ENCODE data around the gene DGKG.

Gene DGKG

DNA sequence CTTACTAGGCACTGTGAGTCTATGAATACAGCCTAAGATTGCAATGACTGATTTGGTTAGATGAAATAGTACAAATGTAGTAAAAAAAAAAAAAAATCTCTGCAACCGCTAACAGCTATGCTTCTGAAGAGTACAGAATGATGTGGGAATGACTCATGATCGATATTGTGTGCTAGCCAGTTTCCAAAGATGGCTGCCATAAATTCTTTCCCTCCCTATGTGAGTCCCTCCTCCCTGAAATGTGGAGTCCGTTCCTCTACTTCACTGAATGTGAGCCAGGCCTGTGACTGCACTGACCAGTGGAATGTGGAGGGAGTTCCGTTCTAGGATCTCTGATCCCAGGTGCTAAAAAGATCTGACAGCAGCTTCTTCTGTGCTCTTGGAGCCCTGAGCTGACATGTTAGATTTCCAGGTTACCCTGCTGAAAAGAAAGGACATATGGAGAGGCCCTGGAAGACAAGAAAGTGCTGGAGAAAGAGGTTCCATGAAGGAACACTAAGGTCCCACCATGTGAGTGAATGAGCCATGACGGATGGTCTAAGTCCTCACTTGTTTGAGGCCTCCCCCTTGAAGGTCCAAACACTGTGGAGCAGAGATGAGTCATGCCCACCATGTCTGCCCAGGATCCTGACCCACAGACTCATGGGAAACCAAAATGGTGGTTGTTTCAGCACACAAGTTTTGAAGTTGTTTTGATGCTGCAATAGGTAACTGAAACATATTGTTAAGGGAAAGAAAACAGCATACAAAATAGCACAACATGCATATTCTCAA, 46.3 kb downstream of the DGKG start:
- Mint-ChIP-seq H3K27ac (peak overlapping the region; percentile 24), H3K4me3 (no peak overlapping the region), H3K4me1 (no peaks in the 10 kb centered on the region), H3K27me3 (peaks cover 2% of the 10 kb centered on the region), H3K9me3 (no peaks in the 10 kb centered on the region), H3K36me3 (no peaks in the 10 kb centered on the region)

DNA sequence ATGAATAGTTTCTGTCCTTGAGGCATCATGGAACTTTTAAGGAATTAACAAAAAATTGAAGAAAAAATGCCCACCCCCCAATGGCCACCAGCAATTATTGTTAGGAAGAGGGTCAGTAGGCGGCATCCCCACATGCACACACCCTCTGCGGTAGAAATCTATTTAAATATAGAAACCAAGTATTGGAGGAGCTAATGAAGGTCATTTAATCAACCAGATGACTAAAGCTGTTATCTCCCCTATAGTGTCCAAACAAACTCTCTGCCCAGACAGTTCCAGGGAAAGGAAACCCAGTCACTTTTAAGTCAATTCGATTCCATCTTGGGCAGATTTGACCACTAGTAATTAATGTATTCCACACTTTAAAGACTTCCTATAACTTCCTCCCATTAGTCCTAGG, 47.1 kb downstream of the DGKG start:
- no peak overlapping the region for H3K27ac Mint-ChIP-seq
- no peaks in the 10 kb centered on the region for H3K4me1 Mint-ChIP-seq
- no peak overlapping the region for H3K4me3 Mint-ChIP-seq
- no peaks in the 10 kb centered on the region for H3K9me3 Mint-ChIP-seq
- H3K27me3 Mint-ChIP-seq = peaks cover 2% of the 10 kb centered on the region
- no peaks in the 10 kb centered on the region for H3K36me3 Mint-ChIP-seq

GRCh38 chr3:186311441-186311840, 50.6 kb downstream of the DGKG start:
- H3K27ac Mint-ChIP-seq = no peak overlapping the region
- H3K4me1 Mint-ChIP-seq = no peaks in the 10 kb centered on the region

GRCh38 chr3:186308549-186308948, 53.5 kb downstream of the DGKG start:
- no peaks in the 10 kb centered on the region for H3K36me3 Mint-ChIP-seq
- no peak overlapping the region for H3K4me3 Mint-ChIP-seq
- H3K4me1 Mint-ChIP-seq = no peaks in the 10 kb centered on the region
- no peaks in the 10 kb centered on the region for H3K9me3 Mint-ChIP-seq
- no peaks in the 10 kb centered on the region for H3K27me3 Mint-ChIP-seq
- no peak overlapping the region for H3K27ac Mint-ChIP-seq

More at GRCh38 chr3:186311441-186311840, 50.6 kb downstream of the DGKG start:
- Mint-ChIP-seq H3K9me3 (no peaks in the 10 kb centered on the region), H3K27me3 (no peaks in the 10 kb centered on the region), H3K36me3 (no peaks in the 10 kb centered on the region), H3K4me3 (no peak overlapping the region)

- Mint-ChIP-seq H3K27ac (no peak overlapping the region), H3K4me3 (no peak overlapping the region), H3K36me3 (no peaks in the 10 kb centered on the region), H3K4me1 (no peaks in the 10 kb centered on the region), H3K9me3 (no peaks in the 10 kb centered on the region), H3K27me3 (peaks cover 3% of the 10 kb centered on the region)
Measured at GRCh38 chr3:186307594-186308221, 54.3 kb downstream of the DGKG start.

DNA sequence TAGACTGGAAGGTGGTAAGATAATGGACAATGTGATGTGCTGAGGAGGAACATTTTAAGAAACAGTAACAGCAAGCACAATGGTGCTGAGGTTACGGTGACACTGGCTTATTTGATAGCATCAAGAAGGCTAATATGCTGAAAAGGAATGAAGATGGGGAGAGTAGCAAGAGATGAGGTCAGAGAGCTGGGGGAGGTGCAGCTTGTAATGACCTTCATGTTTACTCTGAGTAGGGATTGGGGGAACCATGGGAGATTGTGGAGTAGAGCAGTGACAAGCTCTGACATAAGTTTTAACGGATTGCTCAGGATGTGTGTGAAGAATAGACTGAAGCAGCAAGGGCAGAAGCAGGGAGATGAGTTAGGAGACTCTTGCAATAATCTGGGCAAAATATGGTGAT, 56.7 kb downstream of the DGKG start:
- Mint-ChIP-seq H3K4me3 (no peak overlapping the region), H3K27me3 (peaks cover 3% of the 10 kb centered on the region), H3K9me3 (no peaks in the 10 kb centered on the region), H3K4me1 (no peaks in the 10 kb centered on the region), H3K27ac (no peak overlapping the region), H3K36me3 (no peaks in the 10 kb centered on the region)

DNA sequence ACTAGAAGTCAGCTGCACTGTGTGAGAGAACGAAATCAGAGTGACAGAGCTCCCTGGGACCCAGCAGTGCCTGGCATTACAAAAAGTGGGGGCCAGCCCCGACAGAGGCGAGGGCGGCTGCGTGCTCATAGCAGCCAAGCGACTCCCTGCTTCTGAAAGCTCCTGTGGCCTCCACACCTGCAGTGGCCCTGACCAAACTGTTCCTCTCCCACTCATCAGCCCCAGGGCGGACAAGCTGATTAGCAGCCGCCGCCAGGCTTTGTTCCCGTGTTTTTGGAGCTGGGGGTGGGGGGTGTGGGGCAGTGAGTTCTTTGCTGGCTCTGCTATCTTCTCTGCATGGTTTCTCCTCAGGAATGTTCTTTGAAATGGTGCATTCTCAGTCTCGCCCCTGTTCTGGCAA, 58.1 kb downstream of the DGKG start:
- Mint-ChIP-seq H3K27me3 (peaks cover 3% of the 10 kb centered on the region), H3K27ac (no peak overlapping the region), H3K4me3 (no peak overlapping the region), H3K4me1 (no peaks in the 10 kb centered on the region), H3K36me3 (no peaks in the 10 kb centered on the region), H3K9me3 (no peaks in the 10 kb centered on the region)

DNA sequence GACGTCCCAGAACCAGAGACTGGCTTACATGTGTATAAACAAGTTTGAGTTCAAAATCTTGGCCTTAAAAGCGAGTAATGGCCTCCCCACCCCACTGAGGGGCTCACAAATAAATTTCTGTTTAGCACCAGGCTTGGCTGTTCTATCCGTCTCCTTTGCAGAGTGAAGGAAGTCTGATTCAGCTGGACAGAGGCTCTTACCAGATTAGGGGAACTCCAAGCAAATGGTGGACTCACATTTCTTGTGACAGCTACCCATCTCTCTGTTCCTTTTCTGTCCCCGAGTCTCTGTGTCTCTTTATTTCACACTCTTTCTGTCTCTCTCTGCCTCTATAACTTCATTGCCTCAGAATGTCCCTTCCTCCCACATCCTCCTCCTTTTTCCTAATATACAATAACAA, 62.7 kb downstream of the DGKG start:
- H3K9me3 Mint-ChIP-seq = no peaks in the 10 kb centered on the region
- H3K4me3 Mint-ChIP-seq = no peak overlapping the region
- peaks cover 3% of the 10 kb centered on the region for H3K27me3 Mint-ChIP-seq
- H3K27ac Mint-ChIP-seq = no peak overlapping the region
- no peaks in the 10 kb centered on the region for H3K4me1 Mint-ChIP-seq
- H3K36me3 Mint-ChIP-seq = no peaks in the 10 kb centered on the region

DNA sequence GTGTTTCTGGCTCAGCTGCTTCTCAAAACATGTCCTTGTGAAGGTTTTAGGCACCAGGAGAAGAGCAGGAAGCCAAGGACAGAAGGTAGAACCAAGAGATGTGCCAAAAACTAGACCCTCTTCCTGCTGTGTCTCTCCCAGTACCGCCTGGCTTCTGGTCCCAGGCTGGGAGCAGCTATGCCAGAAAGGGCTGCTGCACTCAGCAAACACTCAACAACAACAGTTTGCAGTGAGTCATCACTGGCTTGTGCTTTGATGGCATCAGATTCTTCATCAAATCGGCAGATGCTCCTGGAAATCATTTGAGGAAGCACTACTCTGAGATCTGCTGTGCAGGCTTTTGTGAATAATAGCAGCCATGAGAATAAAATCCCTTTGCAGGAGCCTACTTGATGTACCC, 63.2 kb downstream of the DGKG start:
- H3K4me1 Mint-ChIP-seq = no peaks in the 10 kb centered on the region
- H3K9me3 Mint-ChIP-seq = no peaks in the 10 kb centered on the region
- no peak overlapping the region for H3K4me3 Mint-ChIP-seq
- H3K36me3 Mint-ChIP-seq = no peaks in the 10 kb centered on the region
- H3K27ac Mint-ChIP-seq = no peak overlapping the region
- H3K27me3 Mint-ChIP-seq = peaks cover 3% of the 10 kb centered on the region

GRCh38 chr3:186290796-186291195, 71.2 kb downstream of the DGKG start:
- Mint-ChIP-seq H3K4me1 (no peaks in the 10 kb centered on the region), H3K9me3 (no peaks in the 10 kb centered on the region), H3K27me3 (peaks cover 2% of the 10 kb centered on the region), H3K36me3 (no peaks in the 10 kb centered on the region), H3K27ac (no peak overlapping the region), H3K4me3 (no peak overlapping the region)

GRCh38 chr3:186287711-186288110, 74.3 kb downstream of the DGKG start:
- H3K9me3 Mint-ChIP-seq = no peaks in the 10 kb centered on the region
- no peak overlapping the region for H3K4me3 Mint-ChIP-seq
- no peak overlapping the region for H3K27ac Mint-ChIP-seq
- H3K27me3 Mint-ChIP-seq = peaks cover 2% of the 10 kb centered on the region
- H3K4me1 Mint-ChIP-seq = no peaks in the 10 kb centered on the region
- no peaks in the 10 kb centered on the region for H3K36me3 Mint-ChIP-seq

- H3K4me3 Mint-ChIP-seq = no peak overlapping the region
- no peak overlapping the region for H3K27ac Mint-ChIP-seq
- H3K27me3 Mint-ChIP-seq = peaks cover 2% of the 10 kb centered on the region
- H3K4me1 Mint-ChIP-seq = no peaks in the 10 kb centered on the region
- no peaks in the 10 kb centered on the region for H3K9me3 Mint-ChIP-seq
- no peaks in the 10 kb centered on the region for H3K36me3 Mint-ChIP-seq
Measured at GRCh38 chr3:186286114-186286513, 75.9 kb downstream of the DGKG start.

GRCh38 chr3:186284661-186285060, 77.4 kb downstream of the DGKG start:
- Mint-ChIP-seq H3K9me3 (no peaks in the 10 kb centered on the region), H3K36me3 (no peaks in the 10 kb centered on the region), H3K27me3 (peaks cover 5% of the 10 kb centered on the region), H3K4me1 (no peaks in the 10 kb centered on the region), H3K4me3 (no peak overlapping the region), H3K27ac (no peak overlapping the region)

- no peak overlapping the region for H3K4me3 Mint-ChIP-seq
- H3K4me1 Mint-ChIP-seq = no peaks in the 10 kb centered on the region
Measured at GRCh38 chr3:186284349-186284652, 77.7 kb downstream of the DGKG start.

DNA sequence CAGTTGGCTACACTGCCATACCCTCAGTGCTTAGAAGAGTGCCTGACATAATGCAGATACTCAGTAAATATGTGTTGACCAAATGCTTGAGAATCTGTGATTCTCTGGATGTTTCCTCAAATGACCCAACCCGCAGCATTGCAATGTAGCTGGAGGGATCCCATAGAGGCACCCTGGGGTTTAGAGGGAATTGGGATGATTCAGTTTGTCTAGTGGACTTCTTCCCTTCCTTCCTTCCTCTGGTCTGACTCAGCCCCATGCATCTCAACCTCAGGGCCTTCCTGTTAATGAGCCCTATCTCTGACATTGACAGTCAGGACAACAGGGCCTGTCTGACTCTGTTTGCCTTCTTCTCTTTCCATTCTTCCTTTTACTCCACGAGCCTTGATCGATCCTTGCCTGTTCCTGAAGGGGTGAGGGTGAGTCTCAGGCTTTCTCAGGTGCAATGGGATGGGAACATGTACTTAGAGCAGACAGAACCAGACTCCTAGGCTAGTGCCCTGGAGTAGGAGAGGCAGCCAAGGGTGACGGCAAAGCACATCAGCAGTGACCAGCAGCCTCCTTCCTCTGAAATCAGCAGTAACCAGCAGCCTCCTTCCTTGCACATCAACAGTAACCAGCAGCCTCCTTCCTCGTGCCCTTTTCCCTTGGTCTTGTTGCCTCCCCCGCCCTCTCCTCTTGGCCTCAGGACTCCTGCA, 78.2 kb downstream of the DGKG start:
- H3K36me3 Mint-ChIP-seq = no peaks in the 10 kb centered on the region
- peaks cover 9% of the 10 kb centered on the region for H3K27me3 Mint-ChIP-seq
- H3K27ac Mint-ChIP-seq = no peak overlapping the region
- no peaks in the 10 kb centered on the region for H3K9me3 Mint-ChIP-seq
- no peaks in the 10 kb centered on the region for H3K4me1 Mint-ChIP-seq
- no peak overlapping the region for H3K4me3 Mint-ChIP-seq

More at GRCh38 chr3:186284349-186284652, 77.7 kb downstream of the DGKG start:
- peaks cover 9% of the 10 kb centered on the region for H3K27me3 Mint-ChIP-seq
- H3K9me3 Mint-ChIP-seq = no peaks in the 10 kb centered on the region
- no peak overlapping the region for H3K27ac Mint-ChIP-seq
- no peaks in the 10 kb centered on the region for H3K36me3 Mint-ChIP-seq

DNA sequence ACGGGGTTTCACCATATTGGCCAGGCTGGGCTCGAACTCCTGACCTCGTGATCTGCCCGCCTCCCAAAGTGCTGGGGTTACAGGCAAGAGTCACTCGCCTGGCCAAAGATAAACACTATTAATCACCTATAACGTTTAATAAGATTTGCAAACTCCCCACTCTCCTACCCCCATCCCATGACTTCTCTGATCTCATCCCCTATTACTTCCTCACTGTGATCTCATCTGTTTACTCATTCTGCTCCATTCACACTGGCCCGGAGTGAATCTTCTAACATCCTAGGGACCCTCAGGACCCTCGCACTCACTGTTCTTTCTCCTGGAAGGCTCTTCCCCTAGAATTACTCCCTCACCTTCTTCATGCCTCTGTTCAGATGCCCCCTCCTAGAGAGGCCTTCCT, 78.9 kb downstream of the DGKG start:
- Mint-ChIP-seq H3K9me3 (no peaks in the 10 kb centered on the region), H3K36me3 (no peaks in the 10 kb centered on the region), H3K27me3 (peaks cover 12% of the 10 kb centered on the region), H3K27ac (no peak overlapping the region), H3K4me1 (no peaks in the 10 kb centered on the region), H3K4me3 (no peak overlapping the region)

All from activated naive CD4-positive, alpha-beta T cell treated with anti-CD3 and anti-CD28 coated beads, Interleukin-2, amount 50 U/mL, for 24 hours (primary cell).